Osteoblast (primary cell): ENCODE measurements around the gene GDF11. TPM values are rescaled to one million over a fixed set of nuclear protein-coding genes. Genes with fewer than 3 reads are reported as not detected.

Source experiments
- DNase-seq: peaks from one replicate; pipeline ENCODE4 v3.0.0; 2011; ENCODE audit warnings: low spot score, mixed read lengths; ENCODE audit not compliant: insufficient read length; ENCODE audit errors: missing footprints
- H2AFZ ChIP-seq: 2 replicates; pipeline ENCODE4 v1.6.0; 2011; ENCODE audit warnings: mild to moderate bottlenecking, low read length
- H3K27ac ChIP-seq: 2 replicates; pipeline ENCODE4 v1.5.1; 2011; ENCODE audit warnings: mild to moderate bottlenecking, low read depth, low read length, moderate library complexity
- H3K27me3 ChIP-seq: 2 replicates; pipeline ENCODE4 v1.6.0; 2012; ENCODE audit warnings: mild to moderate bottlenecking, control low read depth, inconsistent platforms, low read length, moderate library complexity; ENCODE audit not compliant: insufficient read depth
- H3K36me3 ChIP-seq: 2 replicates; pipeline ENCODE4 v1.5.1; 2011; ENCODE audit warnings: mild to moderate bottlenecking, low read length, control low read depth, moderate library complexity; ENCODE audit not compliant: insufficient read depth
- H3K4me1 ChIP-seq: 2 replicates; pipeline ENCODE4 v1.5.1; 2011; ENCODE audit warnings: mild to moderate bottlenecking, low read length, control low read depth, moderate library complexity; ENCODE audit not compliant: insufficient read depth
- H3K4me2 ChIP-seq: 2 replicates; pipeline ENCODE4 v1.6.0; 2011; ENCODE audit warnings: mild to moderate bottlenecking, low read length; ENCODE audit not compliant: insufficient read depth
- H3K4me3 ChIP-seq: fragments of 200-600 bp; sonication (generic); 3 replicates; pipeline ENCODE4 v1.5.1; 2012; ENCODE audit warnings: mild to moderate bottlenecking, low read length, inconsistent platforms; ENCODE audit not compliant: insufficient read depth
- H3K79me2 ChIP-seq: 2 replicates; pipeline ENCODE4 v1.6.0; 2012; ENCODE audit warnings: mild to moderate bottlenecking, low read length, control low read depth, inconsistent platforms; ENCODE audit not compliant: insufficient read depth
- H3K9me3 ChIP-seq: 2 replicates; pipeline ENCODE4 v1.5.1; 2011; ENCODE audit warnings: low read depth, low read length, control low read depth
- H4K20me1 ChIP-seq: 2 replicates; pipeline ENCODE4 v1.6.0; 2012; ENCODE audit warnings: mild to moderate bottlenecking, low read length, control low read depth; ENCODE audit not compliant: insufficient read depth
- CTCF ChIP-seq: IDR thresholded peaks from 2 replicates; pipeline ENCODE4 v1.5.1; 2011; ENCODE audit warnings: mild to moderate bottlenecking, low read depth, low read length, moderate library complexity; ENCODE audit errors: extremely low read depth
- total RNA-seq: library from RNA; depleted of rRNA; stranded (reverse); fragments of >200 nt; gene quantifications from 2 replicates; pipeline ENCODE4 v1.2.3, GENCODE V29; 2012

Gene GDF11
- total RNA-seq, 1 donor: 4.3 TPM

- Histone ChIP-seq H3K27ac (peak within 1 kb of the TSS; percentile 66), H3K4me2 (peak within 1 kb of the TSS; percentile 81), H3K36me3 (peaks cover 3% of the 10 kb centered on the region), H3K9me3 (no peaks in the 10 kb centered on the region), H2AFZ (peak within 1 kb of the TSS; percentile 55), H3K4me3 (peak within 1 kb of the TSS; percentile 73), H3K4me1 (peaks cover 67% of the 10 kb centered on the region), H3K79me2 (peaks cover 44% of the 10 kb centered on the region), H3K27me3 (no peaks in the 10 kb centered on the region), H4K20me1 (peaks cover 30% of the 10 kb centered on the region)
- no peak for TF ChIP-seq CTCF
- DNase-seq: peak; percentile 94
Measured at GRCh38 chr12:55707841-55708694, 34.9 kb upstream of the GDF11 start, which contains the start of gene ITGA7. Gene ITGA7, minus strand, starts transcription at chr12:55707904. Its CDS starts 222 bp downstream, at chr12:55707682.

GRCh38 chr12:55708695-55709233 is 34.2 kb upstream of the GDF11 start:
- TF ChIP-seq CTCF: no peak
- Histone ChIP-seq H3K79me2 (peaks cover 37% of the 10 kb centered on the region), H3K4me2 (peak overlapping the region; percentile 81), H3K4me1 (peaks cover 67% of the 10 kb centered on the region), H3K27me3 (no peaks in the 10 kb centered on the region), H2AFZ (peak overlapping the region; percentile 27), H4K20me1 (peaks cover 23% of the 10 kb centered on the region), H3K36me3 (peaks cover 3% of the 10 kb centered on the region), H3K27ac (peak overlapping the region; percentile 17), H3K4me3 (peak overlapping the region; percentile 73), H3K9me3 (no peaks in the 10 kb centered on the region)
- DNase-seq: peak; percentile 48

- H4K20me1 ChIP-seq: no peaks in the 10 kb centered on the region
- H3K4me3 ChIP-seq: peak overlapping the region; percentile 23
- H3K27me3 ChIP-seq: no peaks in the 10 kb centered on the region
- H3K4me2 ChIP-seq: peak overlapping the region; percentile 36
- peak overlapping the region; percentile 71 for H3K27ac ChIP-seq
- peaks cover 5% of the 10 kb centered on the region for H3K79me2 ChIP-seq
- DNase-seq: peak; percentile 68
- H2AFZ ChIP-seq: no peak overlapping the region
- no peaks in the 10 kb centered on the region for H3K36me3 ChIP-seq
- H3K9me3 ChIP-seq: no peaks in the 10 kb centered on the region
- TF ChIP-seq CTCF: no peak
- H3K4me1 ChIP-seq: peaks cover 51% of the 10 kb centered on the region
Measured at GRCh38 chr12:55711786-55712553, 31.0 kb upstream of the GDF11 start.
